Stimulated activated CD4-positive, alpha-beta T cell treated with anti-CD3 and anti-CD28 coated beads, Interleukin-12 subunit alpha, Interleukin-12 subunit beta, amount 100 ng/mL, for 48 hours (primary cell): ENCODE measurements around the gene TNNI3K.

Experiments used
- DNase-seq, 3 donors: peaks; one replicate each; pipeline ENCODE4 v3.0.0-alpha.2; 2020; ENCODE audit warnings: low read depth in 2 of 3, low spot score in 1 of 3

Gene TNNI3K

DNA sequence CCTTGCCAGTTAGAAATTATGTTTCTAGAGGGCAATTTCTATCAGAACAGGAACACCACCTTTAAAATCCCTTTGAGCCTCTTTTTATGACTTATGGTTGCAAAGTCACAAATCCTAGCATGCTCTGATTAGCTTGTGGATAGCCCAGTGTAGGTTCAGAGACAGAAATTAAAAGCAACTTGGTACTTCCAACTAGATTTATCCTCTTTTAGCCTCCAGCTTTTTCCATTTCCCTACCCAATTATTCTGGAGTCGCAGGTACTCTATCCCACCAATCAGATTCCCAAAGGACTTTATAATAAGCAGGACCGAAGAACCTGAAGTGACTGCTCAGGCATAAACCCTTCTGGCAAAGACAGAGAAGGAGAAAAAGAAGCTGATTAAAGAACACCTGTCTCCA lies 310.6 kb downstream of the TNNI3K start:
- no peak for DNase-seq

GRCh38 chr1:74548961-74549750 lies 314.0 kb downstream of the TNNI3K start:
- DNase-seq: no peak

GRCh38 chr1:74549932-74550331 lies 314.7 kb downstream of the TNNI3K start:
- DNase-seq: no peak

GRCh38 chr1:74570797-74571492 lies 335.8 kb downstream of the TNNI3K start:
- DNase-seq: no peak

DNA sequence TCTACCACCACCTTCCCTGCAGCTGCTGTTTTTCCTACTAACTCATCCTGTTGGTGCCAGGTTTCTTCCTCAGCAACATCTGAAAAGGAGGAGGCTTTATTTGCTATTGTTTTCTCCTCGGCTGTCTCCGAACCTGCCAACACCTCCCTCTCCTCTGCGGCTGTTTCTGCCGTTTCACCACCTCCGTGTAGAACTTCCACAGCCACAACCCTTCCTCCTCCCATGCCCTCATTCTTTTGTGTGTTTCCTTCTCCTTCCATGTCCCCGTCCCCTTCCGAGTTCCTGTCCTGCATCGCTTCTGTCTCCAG lies 336.3 kb downstream of the TNNI3K start:
- no peak for DNase-seq

DNA sequence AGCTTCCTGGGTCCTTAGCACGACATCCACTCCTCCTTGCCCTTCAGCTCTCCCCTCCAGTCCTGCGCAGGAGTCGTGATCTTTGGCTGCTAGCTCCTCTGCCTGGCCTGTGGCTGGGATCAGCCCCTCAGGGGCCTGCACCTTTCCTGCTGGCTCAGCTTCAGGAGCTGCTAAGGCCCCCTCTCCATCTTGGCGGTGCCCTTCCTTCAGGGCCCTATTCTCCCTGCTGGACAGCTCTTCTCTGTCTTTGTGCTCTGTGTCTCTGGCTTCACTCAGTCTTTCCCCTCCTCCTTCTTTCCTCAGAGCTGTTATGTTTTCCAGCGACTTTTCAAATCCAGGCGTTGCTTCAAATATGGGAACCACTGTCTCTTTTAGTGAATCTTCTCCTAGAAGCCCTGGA lies 336.7 kb downstream of the TNNI3K start:
- DNase-seq: no peak

DNA sequence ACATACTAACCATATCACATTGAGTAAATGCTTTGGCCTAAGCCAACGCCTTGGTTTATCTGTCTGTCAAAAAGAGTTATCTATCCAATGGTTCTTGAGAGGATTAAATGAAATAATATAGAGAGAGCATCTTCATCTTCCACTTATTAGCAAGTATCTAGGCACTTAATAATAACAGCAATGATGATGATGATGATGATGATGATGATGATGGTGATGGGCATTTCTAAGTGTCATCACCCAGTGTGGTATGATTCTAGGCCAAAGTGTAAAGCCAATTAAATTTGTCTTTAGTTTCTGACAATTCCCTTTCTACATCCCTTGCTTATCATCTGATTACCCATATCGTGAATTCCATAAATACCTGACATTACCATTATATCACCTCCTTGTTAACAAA lies 342.9 kb downstream of the TNNI3K start:
- no peak for DNase-seq

- DNase-seq: no peak
Observed at GRCh38 chr1:74579425-74579824, 344.2 kb downstream of the TNNI3K start.

- DNase-seq: no peak
Observed at GRCh38 chr1:74583397-74583796, 348.2 kb downstream of the TNNI3K start.

GRCh38 chr1:74584185-74584584 lies 349.0 kb downstream of the TNNI3K start:
- DNase-seq: no peak

GRCh38 chr1:74586253-74586897 lies 351.2 kb downstream of the TNNI3K start:
- no peak for DNase-seq

- no peak for DNase-seq
Observed at GRCh38 chr1:74587888-74588287, 352.7 kb downstream of the TNNI3K start.

- no peak for DNase-seq
Observed at GRCh38 chr1:74590288-74590687, 355.1 kb downstream of the TNNI3K start.

DNA sequence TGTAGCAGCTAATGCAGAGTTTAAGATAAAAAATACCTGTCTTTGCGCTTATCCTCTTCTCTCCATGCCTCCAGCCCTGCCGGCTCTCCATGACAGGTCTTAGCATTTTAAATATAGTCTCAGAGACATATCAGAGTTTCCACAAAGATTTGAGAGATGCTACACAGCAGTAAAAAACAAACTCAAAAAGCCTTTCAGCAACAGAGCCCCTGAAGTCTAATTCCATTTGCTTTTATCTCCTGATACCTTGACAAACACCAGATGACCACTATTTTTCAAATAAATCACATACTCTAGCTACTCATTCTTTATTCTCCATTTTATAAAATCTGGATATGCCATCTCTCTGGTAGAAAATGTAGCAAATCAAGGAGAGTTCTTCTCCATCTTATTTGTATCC lies 356.8 kb downstream of the TNNI3K start:
- no peak for DNase-seq

DNA sequence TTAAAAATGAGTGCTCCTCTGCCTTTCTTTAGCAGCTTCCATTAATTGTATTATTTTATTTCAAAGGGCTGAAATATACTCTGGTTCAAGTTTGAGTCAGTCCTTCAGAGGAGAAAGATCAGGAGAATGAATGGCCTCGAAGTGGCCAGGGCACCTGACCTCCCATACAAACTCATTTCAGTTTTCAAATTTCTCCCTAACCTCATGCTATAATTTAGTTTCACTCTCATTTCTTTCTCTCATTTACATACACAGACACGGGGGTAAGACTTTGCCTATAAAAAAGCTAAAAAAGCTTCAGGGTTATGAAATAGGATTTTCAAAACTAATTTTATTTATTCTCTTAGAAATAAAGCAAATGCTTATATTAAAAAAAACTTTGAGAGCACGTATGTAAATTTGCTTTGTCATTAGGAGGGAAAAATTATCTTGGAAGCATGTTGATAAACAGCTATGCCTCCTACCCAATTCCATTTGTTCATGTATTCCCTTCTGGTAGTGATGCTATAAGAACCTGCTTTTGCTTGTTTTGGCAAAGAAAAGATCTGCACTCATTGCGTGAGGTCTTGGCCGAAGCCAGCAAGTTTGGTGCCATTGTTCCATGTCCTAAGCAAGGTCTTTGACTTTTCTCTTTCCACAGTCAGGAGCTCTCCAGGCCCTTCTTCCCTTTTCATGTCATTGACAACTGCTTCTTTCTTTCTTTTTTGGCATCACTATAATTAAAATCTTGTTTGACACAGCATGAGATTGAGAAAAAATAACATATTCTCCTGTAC lies 357.6 kb downstream of the TNNI3K start:
- DNase-seq: no peak
